Measurements from ENCODE around the gene GIT2.

DNA sequence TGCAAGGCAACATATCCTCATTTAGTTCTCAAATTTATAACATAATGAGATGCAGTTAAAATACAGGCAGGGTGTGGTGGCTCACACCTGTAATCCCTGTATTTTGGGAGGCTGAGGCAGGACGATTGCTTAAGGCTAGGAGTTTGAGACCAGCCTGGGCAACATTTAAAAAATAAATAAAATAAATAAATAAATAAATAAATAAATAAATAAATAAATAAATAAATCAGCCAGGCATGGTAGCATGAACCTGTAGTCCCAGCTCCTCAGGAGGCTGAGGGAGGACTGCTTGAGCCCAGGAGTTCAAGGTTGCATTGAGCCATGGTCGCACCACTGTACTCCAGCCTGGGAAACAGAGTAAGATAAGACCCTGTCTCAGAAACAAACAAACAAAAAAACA is 56.7 kb downstream of the GIT2 start:
- no peak for TF ChIP-seq EZH2 (IDR thresholded peaks at IDR 0.05; ENCODE audit: borderline replicate concordance, insufficient read depth, low read depth, low read length, poor library complexity, severe bottlenecking)
- TF ChIP-seq, protein P1, sequence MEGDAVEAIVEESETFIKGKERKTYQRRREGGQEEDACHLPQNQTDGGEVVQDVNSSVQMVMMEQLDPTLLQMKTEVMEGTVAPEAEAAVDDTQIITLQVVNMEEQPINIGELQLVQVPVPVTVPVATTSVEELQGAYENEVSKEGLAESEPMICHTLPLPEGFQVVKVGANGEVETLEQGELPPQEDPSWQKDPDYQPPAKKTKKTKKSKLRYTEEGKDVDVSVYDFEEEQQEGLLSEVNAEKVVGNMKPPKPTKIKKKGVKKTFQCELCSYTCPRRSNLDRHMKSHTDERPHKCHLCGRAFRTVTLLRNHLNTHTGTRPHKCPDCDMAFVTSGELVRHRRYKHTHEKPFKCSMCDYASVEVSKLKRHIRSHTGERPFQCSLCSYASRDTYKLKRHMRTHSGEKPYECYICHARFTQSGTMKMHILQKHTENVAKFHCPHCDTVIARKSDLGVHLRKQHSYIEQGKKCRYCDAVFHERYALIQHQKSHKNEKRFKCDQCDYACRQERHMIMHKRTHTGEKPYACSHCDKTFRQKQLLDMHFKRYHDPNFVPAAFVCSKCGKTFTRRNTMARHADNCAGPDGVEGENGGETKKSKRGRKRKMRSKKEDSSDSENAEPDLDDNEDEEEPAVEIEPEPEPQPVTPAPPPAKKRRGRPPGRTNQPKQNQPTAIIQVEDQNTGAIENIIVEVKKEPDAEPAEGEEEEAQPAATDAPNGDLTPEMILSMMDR (IDR thresholded peaks at IDR 0.05): no peak

Measured in B cell (primary cell).